Liver (tissue), 3 donors: ENCODE data around the gene CBX5.

Source experiments
- EGR1 ChIP-seq, 2 donors: IDR thresholded peaks; 2 replicates each; pipeline ENCODE4 v1.6.1; 2016 to 2018; ENCODE audit warnings: antibody characterized with exemption in 2 of 2, low read depth in 2 of 2
- FOXA1 ChIP-seq: IDR thresholded peaks from 2 replicates; pipeline ENCODE4 v1.6.1; 2016; ENCODE audit warnings: antibody characterized with exemption
- GABPA ChIP-seq, 2 donors: IDR thresholded peaks in 1 of 2; conservative IDR thresholded peaks in 1 of 2; 2 replicates each; pipeline ENCODE4 v1.6.1; 2016; ENCODE audit warnings: antibody characterized with exemption in 2 of 2, mild to moderate bottlenecking in 1 of 2, moderate library complexity in 1 of 2
- JUND ChIP-seq, 2 donors: IDR thresholded peaks; 2 replicates each; pipeline ENCODE4 v1.6.1; 2016; ENCODE audit warnings: antibody characterized with exemption in 2 of 2
- NR2F2 ChIP-seq: IDR thresholded peaks from 2 replicates; pipeline ENCODE4 v1.6.1; 2016; ENCODE audit warnings: antibody characterized with exemption
- RAD21 ChIP-seq, 2 donors: IDR thresholded peaks; 2 replicates each; pipeline ENCODE4 v1.6.1; 2016; ENCODE audit warnings: antibody characterized with exemption in 2 of 2, mild to moderate bottlenecking in 2 of 2
- RXRA ChIP-seq, 2 donors: IDR thresholded peaks; 2 replicates each; pipeline ENCODE4 v1.6.1; 2017 to 2018; ENCODE audit warnings: antibody characterized with exemption in 2 of 2, mild to moderate bottlenecking in 1 of 2
- SP1 ChIP-seq: IDR thresholded peaks from 2 replicates; pipeline ENCODE4 v1.6.1; 2018; ENCODE audit warnings: antibody characterized with exemption, mild to moderate bottlenecking
- TAF1 ChIP-seq: conservative IDR thresholded peaks from 2 replicates; pipeline ENCODE4 v1.6.1; 2016; ENCODE audit warnings: antibody characterized with exemption, mild to moderate bottlenecking
- YY1 ChIP-seq: IDR thresholded peaks from 2 replicates; pipeline ENCODE4 v1.6.1; 2016; ENCODE audit warnings: antibody characterized with exemption, mild to moderate bottlenecking
- TF ChIP-seq, protein P1 (sequence below): fragments of 150-350 bp; IDR thresholded peaks from 2 replicates; pipeline ENCODE4 v1.5.1; 2017; ENCODE audit warnings: improper control_type of control experiment, low read depth, low read length; ENCODE audit not compliant: missing input control
- TF ChIP-seq, protein P2 (sequence below): IDR thresholded peaks from 2 replicates; pipeline ENCODE4 v1.6.1; 2016; ENCODE audit warnings: antibody characterized with exemption, mild to moderate bottlenecking
- TF ChIP-seq, protein P3 (sequence below): IDR thresholded peaks from 2 replicates; pipeline ENCODE4 v1.6.1; 2016; ENCODE audit warnings: antibody characterized with exemption
- TF ChIP-seq, protein P4 (sequence below): IDR thresholded peaks from 2 replicates; pipeline ENCODE4 v1.6.1; 2016; ENCODE audit warnings: antibody characterized with exemption
- donor health status: healthy.
- donor health status: healthy.

DNA sequence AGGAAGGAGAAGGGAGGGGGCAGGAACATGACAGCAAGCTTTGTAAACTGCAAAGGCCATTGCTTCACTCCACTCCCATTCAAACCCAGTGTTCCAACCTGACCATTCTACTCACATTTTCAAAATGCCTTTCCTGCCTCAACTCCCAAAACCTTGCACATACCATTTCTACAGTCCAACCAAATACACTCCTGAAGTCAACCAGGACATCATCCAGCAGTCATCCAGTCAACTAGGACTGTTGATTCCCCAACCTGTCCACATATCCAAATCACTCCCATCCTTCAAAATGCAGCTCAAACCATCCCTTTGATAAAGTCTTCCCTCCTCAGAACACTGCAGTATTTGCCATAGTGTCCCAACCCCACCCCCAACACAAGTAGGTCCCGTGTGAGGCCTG lies 94.0 kb downstream of the CBX5 start:
- TF ChIP-seq, protein P1, sequence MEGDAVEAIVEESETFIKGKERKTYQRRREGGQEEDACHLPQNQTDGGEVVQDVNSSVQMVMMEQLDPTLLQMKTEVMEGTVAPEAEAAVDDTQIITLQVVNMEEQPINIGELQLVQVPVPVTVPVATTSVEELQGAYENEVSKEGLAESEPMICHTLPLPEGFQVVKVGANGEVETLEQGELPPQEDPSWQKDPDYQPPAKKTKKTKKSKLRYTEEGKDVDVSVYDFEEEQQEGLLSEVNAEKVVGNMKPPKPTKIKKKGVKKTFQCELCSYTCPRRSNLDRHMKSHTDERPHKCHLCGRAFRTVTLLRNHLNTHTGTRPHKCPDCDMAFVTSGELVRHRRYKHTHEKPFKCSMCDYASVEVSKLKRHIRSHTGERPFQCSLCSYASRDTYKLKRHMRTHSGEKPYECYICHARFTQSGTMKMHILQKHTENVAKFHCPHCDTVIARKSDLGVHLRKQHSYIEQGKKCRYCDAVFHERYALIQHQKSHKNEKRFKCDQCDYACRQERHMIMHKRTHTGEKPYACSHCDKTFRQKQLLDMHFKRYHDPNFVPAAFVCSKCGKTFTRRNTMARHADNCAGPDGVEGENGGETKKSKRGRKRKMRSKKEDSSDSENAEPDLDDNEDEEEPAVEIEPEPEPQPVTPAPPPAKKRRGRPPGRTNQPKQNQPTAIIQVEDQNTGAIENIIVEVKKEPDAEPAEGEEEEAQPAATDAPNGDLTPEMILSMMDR = no peak
- TF ChIP-seq RXRA (IDR thresholded peaks at IDR 0.05) (no peak), GABPA (IDR thresholded peaks at IDR 0.05 in 1 of 2, conservative IDR thresholded peaks at IDR 0.05 in 1 of 2) (no peak), JUND (IDR thresholded peaks at IDR 0.05) (no peak), TAF1 (no peak), NR2F2 (no peak), RAD21 (IDR thresholded peaks at IDR 0.05) (no peak), EGR1 (IDR thresholded peaks at IDR 0.05; ENCODE audit: low read depth in 2 of 2) (no peak), FOXA1 (no peak), SP1 (no peak), YY1 (no peak)
- TF ChIP-seq, protein P2, sequence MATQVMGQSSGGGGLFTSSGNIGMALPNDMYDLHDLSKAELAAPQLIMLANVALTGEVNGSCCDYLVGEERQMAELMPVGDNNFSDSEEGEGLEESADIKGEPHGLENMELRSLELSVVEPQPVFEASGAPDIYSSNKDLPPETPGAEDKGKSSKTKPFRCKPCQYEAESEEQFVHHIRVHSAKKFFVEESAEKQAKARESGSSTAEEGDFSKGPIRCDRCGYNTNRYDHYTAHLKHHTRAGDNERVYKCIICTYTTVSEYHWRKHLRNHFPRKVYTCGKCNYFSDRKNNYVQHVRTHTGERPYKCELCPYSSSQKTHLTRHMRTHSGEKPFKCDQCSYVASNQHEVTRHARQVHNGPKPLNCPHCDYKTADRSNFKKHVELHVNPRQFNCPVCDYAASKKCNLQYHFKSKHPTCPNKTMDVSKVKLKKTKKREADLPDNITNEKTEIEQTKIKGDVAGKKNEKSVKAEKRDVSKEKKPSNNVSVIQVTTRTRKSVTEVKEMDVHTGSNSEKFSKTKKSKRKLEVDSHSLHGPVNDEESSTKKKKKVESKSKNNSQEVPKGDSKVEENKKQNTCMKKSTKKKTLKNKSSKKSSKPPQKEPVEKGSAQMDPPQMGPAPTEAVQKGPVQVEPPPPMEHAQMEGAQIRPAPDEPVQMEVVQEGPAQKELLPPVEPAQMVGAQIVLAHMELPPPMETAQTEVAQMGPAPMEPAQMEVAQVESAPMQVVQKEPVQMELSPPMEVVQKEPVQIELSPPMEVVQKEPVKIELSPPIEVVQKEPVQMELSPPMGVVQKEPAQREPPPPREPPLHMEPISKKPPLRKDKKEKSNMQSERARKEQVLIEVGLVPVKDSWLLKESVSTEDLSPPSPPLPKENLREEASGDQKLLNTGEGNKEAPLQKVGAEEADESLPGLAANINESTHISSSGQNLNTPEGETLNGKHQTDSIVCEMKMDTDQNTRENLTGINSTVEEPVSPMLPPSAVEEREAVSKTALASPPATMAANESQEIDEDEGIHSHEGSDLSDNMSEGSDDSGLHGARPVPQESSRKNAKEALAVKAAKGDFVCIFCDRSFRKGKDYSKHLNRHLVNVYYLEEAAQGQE = no peak
- TF ChIP-seq, protein P3, sequence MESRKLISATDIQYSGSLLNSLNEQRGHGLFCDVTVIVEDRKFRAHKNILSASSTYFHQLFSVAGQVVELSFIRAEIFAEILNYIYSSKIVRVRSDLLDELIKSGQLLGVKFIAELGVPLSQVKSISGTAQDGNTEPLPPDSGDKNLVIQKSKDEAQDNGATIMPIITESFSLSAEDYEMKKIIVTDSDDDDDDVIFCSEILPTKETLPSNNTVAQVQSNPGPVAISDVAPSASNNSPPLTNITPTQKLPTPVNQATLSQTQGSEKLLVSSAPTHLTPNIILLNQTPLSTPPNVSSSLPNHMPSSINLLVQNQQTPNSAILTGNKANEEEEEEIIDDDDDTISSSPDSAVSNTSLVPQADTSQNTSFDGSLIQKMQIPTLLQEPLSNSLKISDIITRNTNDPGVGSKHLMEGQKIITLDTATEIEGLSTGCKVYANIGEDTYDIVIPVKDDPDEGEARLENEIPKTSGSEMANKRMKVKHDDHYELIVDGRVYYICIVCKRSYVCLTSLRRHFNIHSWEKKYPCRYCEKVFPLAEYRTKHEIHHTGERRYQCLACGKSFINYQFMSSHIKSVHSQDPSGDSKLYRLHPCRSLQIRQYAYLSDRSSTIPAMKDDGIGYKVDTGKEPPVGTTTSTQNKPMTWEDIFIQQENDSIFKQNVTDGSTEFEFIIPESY = no peak
- TF ChIP-seq, protein P4, sequence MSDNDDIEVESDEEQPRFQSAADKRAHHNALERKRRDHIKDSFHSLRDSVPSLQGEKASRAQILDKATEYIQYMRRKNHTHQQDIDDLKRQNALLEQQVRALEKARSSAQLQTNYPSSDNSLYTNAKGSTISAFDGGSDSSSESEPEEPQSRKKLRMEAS = no peak
